Activated CD8-positive, alpha-beta T cell treated with anti-CD3 and anti-CD28 coated beads for 36 hours (primary cell): Measurements from ENCODE around the gene BMP7. TPM values are rescaled to one million over a fixed set of nuclear protein-coding genes. Genes with fewer than 3 reads are reported as not detected.
"Not testable (repeated sequence)": the region's sequence is repeated elsewhere in the genome, so short reads cannot be mapped to it uniquely, and the experiment has no call there.

ENCODE experiments used
- ATAC-seq: fragments of 200-7000 bp; cut with Tn5 transposase; one replicate; pipeline ENCODE4 v1.10.0; 2021; ENCODE audit warnings: mild to moderate bottlenecking, moderate library complexity
- CTCF ChIA-PET: fragments of 350-600 bp; sonication (Branson Sonifier 250); formaldehyde crosslinking; loops from one replicate; lab custom pipeline; 2021; ENCODE audit warnings: antibody characterized with exemption; lab: Charles Lee
- POLR2A ChIA-PET: fragments of 350-600 bp; sonication (Branson Sonifier 250); formaldehyde crosslinking; loops from one replicate; lab custom pipeline; 2021; ENCODE audit warnings: antibody characterized with exemption; lab: Charles Lee
- DNase-seq: peaks from one replicate; pipeline ENCODE4 v3.0.0-alpha.2; 2020
- H3K27ac Mint-ChIP-seq: one replicate; pipeline ENCODE4 v1.8.0; 2021; ENCODE audit warnings: mild to moderate bottlenecking, mixed read lengths
- H3K27me3 Mint-ChIP-seq: one replicate; pipeline ENCODE4 v1.8.0; 2021; ENCODE audit warnings: mixed read lengths
- H3K36me3 Mint-ChIP-seq: one replicate; pipeline ENCODE4 v1.8.0; 2021; ENCODE audit warnings: low read depth, mixed read lengths
- H3K4me1 Mint-ChIP-seq: one replicate; pipeline ENCODE4 v1.8.0; 2021; ENCODE audit warnings: low read depth, mixed read lengths
- H3K4me3 Mint-ChIP-seq: one replicate; pipeline ENCODE4 v1.8.0; 2021; ENCODE audit warnings: mild to moderate bottlenecking, moderate library complexity, mixed read lengths
- H3K9me3 Mint-ChIP-seq: one replicate; pipeline ENCODE4 v1.8.0; 2021; ENCODE audit warnings: mixed read lengths
- CTCF ChIP-seq: fragments of 200-600 bp; IDR thresholded peaks from one replicate; pipeline ENCODE4 v1.8.0; 2022; ENCODE audit warnings: antibody characterized with exemption, mild to moderate bottlenecking
- intact Hi-C: fragments of 100-400 bp; cut with micrococcal nuclease; formaldehyde crosslinking; loops from one replicate; pipeline ENCODE4 v1.10.0; 2022
- total RNA-seq, 2 experiments: library from RNA; stranded (reverse); gene quantifications; one replicate each; pipeline ENCODE4 v1.2.3, GENCODE V29; 2021

Gene BMP7
- total RNA-seq, 2 experiments from 2014 or later, result not detected

GRCh38 chr20:57243480-57244220 is 22.8 kb downstream of the BMP7 start:
- ChIA-PET POLR2A (no interaction called here), CTCF (no interaction called here)
- no peaks in the 10 kb centered on the region for H3K36me3 Mint-ChIP-seq
- no peak overlapping the region for H3K4me3 Mint-ChIP-seq
- no peaks in the 10 kb centered on the region for H3K9me3 Mint-ChIP-seq
- no peak overlapping the region for H3K27ac Mint-ChIP-seq
- intact Hi-C loops, result no loop called here
- ATAC-seq, result no peak
- no peaks in the 10 kb centered on the region for H3K4me1 Mint-ChIP-seq
- H3K27me3 Mint-ChIP-seq, result peaks cover 6% of the 10 kb centered on the region
- no peak for TF ChIP-seq CTCF
- no peak for DNase-seq

GRCh38 chr20:57242414-57242813 is 24.0 kb downstream of the BMP7 start:
- intact Hi-C loops, result no loop called here
- TF ChIP-seq CTCF, result no peak
- POLR2A ChIA-PET, result interaction anchor here (0.6 kb wide), 1 partner anchor 104 kb away, joined by 3 read pairs; no protein-coding TSS in a partner anchor
- H3K9me3 Mint-ChIP-seq, result no peaks in the 10 kb centered on the region
- no peak overlapping the region for H3K4me3 Mint-ChIP-seq
- no peaks in the 10 kb centered on the region for H3K36me3 Mint-ChIP-seq
- no peak for DNase-seq
- H3K27ac Mint-ChIP-seq, result no peak overlapping the region
- ATAC-seq, result no peak
- H3K27me3 Mint-ChIP-seq, result peaks cover 2% of the 10 kb centered on the region
- no peaks in the 10 kb centered on the region for H3K4me1 Mint-ChIP-seq
- CTCF ChIA-PET, result no interaction called here

- Mint-ChIP-seq H3K36me3 (no peaks in the 10 kb centered on the region), H3K27ac (no peak overlapping the region), H3K4me1 (no peaks in the 10 kb centered on the region), H3K27me3 (peaks cover 4% of the 10 kb centered on the region), H3K4me3 (no peak overlapping the region), H3K9me3 (no peaks in the 10 kb centered on the region)
- no peak for DNase-seq
- ChIA-PET CTCF (no interaction called here), POLR2A (interaction anchor here (0.6 kb wide), 1 partner anchor 105 kb away, joined by 3 read pairs; no protein-coding TSS in a partner anchor)
- intact Hi-C loops, result no loop called here
- TF ChIP-seq CTCF, result no peak
- ATAC-seq, result no peak
Observed at GRCh38 chr20:57241363-57241991, 25.0 kb downstream of the BMP7 start.

- Mint-ChIP-seq H3K4me1 (no peaks in the 10 kb centered on the region), H3K9me3 (no peaks in the 10 kb centered on the region), H3K36me3 (no peaks in the 10 kb centered on the region), H3K27me3 (peaks cover 11% of the 10 kb centered on the region), H3K27ac (no peak overlapping the region), H3K4me3 (no peak overlapping the region)
- ChIA-PET POLR2A (no interaction called here), CTCF (no interaction called here)
- DNase-seq, result no peak
- no peak for TF ChIP-seq CTCF
- intact Hi-C loops, result no loop called here
- no peak for ATAC-seq
Observed at GRCh38 chr20:57240581-57241362, 25.7 kb downstream of the BMP7 start.

- H3K4me1 Mint-ChIP-seq, intact Hi-C loops, H3K4me3 Mint-ChIP-seq, H3K36me3 Mint-ChIP-seq, ATAC-seq, H3K9me3 Mint-ChIP-seq, DNase-seq, POLR2A ChIA-PET, H3K27ac Mint-ChIP-seq, CTCF ChIA-PET: not testable (repeated sequence)
- peaks cover 21% of the 10 kb centered on the region for H3K27me3 Mint-ChIP-seq
Observed at GRCh38 chr20:57239725-57240124, 26.7 kb downstream of the BMP7 start.

GRCh38 chr20:57239324-57239723 is 27.1 kb downstream of the BMP7 start:
- H3K9me3 Mint-ChIP-seq, CTCF ChIA-PET, POLR2A ChIA-PET, DNase-seq, H3K4me1 Mint-ChIP-seq, H3K4me3 Mint-ChIP-seq, ATAC-seq, H3K27ac Mint-ChIP-seq, intact Hi-C loops, H3K36me3 Mint-ChIP-seq: not testable (repeated sequence)
- H3K27me3 Mint-ChIP-seq, result peaks cover 25% of the 10 kb centered on the region
